Breast epithelium (tissue), 4 donors: ENCODE results near the gene MEIS3. TPM values are rescaled to one million over a fixed set of nuclear protein-coding genes. Genes with fewer than 3 reads are reported as not detected.

Source experiments
- DNase-seq, 2 donors: peaks; one replicate each; pipeline ENCODE4 v3.0.0-alpha.2; 2019; ENCODE audit warnings: low spot score in 2 of 2
- H3K27ac ChIP-seq, 2 donors: fragments of 200-600 bp; sonication (generic) in 1 of 2; one replicate each; pipeline ENCODE4 v1.5.1; 2016 to 2019; ENCODE audit warnings: mild to moderate bottlenecking in 1 of 2
- H3K27me3 ChIP-seq, 2 donors: fragments of 200-600 bp; sonication (generic) in 1 of 2; one replicate each; pipeline versions ENCODE4 v1.5.1 to v1.6.0; 2017 to 2019; ENCODE audit warnings: control low read depth in 1 of 2, mild to moderate bottlenecking in 1 of 2
- H3K36me3 ChIP-seq: fragments of 200-600 bp; one replicate; pipeline ENCODE4 v1.5.1; 2019
- H3K4me1 ChIP-seq, 2 donors: fragments of 200-600 bp; sonication (generic); one replicate each; pipeline ENCODE4 v1.5.1; 2016 to 2019; ENCODE audit warnings: control low read depth in 1 of 2
- H3K4me3 ChIP-seq, 3 donors: fragments of 200-600 bp; sonication (generic); 1 replicate in 2 of 3; 2 replicates in 1 of 3; pipeline ENCODE4 v1.5.1; 2016 to 2019; ENCODE audit warnings: mild to moderate bottlenecking in 3 of 3, moderate library complexity in 2 of 3
- H3K9me3 ChIP-seq, 2 donors: fragments of 200-600 bp; sonication (generic) in 1 of 2; one replicate each; pipeline ENCODE4 v1.5.1; 2016 to 2019; ENCODE audit warnings: control low read depth in 1 of 2
- CTCF ChIP-seq, 3 donors: fragments of 450-650 bp; IDR thresholded peaks; one replicate each; pipeline ENCODE4 v1.5.1; 2016 to 2017; ENCODE audit warnings: antibody characterized with exemption in 3 of 3, mild to moderate bottlenecking in 3 of 3, moderate library complexity in 3 of 3
- POLR2A ChIP-seq: fragments of 450-650 bp; IDR thresholded peaks from one replicate; pipeline ENCODE4 v1.6.1; 2016; ENCODE audit warnings: antibody characterized with exemption, mild to moderate bottlenecking, moderate library complexity
- POLR2AphosphoS5 ChIP-seq, 3 donors: sonication (generic); formaldehyde crosslinking; IDR thresholded peaks; one replicate each; pipeline ENCODE4 v1.6.1; 2017; ENCODE audit warnings: antibody characterized with exemption in 3 of 3
- intact Hi-C: fragments of 100-400 bp; cut with DNase I; formaldehyde crosslinking; loops from one replicate; pipeline ENCODE4 v1.15.1; 2023; ENCODE audit warnings: low total_unique reads
- total RNA-seq, 3 donors: library from RNA; depleted of rRNA; stranded (reverse); fragments of >200 nt; gene quantifications; one replicate each; pipeline ENCODE4 v1.1.0, GENCODE V29; 2016

Gene MEIS3
- total RNA-seq, 3 donors from 2014 or later: 13.1 to 41.6 (median 17.1) TPM

- intact Hi-C loops: no loop called here
- no peak overlapping the region for H3K4me3 ChIP-seq
- no peaks in the 10 kb centered on the region for H3K36me3 ChIP-seq
- H3K27ac ChIP-seq: no peak overlapping the region
- no peak for DNase-seq
- H3K27me3 ChIP-seq: peaks cover 3 to 26% of the 10 kb centered on the region in 2 donors
- TF ChIP-seq POLR2A (no peak), POLR2AphosphoS5 (IDR thresholded peaks at IDR 0.05) (no peak), CTCF (IDR thresholded peaks at IDR 0.05) (no peak)
- H3K9me3 ChIP-seq: no peaks in the 10 kb centered on the region
- no peaks in the 10 kb centered on the region for H3K4me1 ChIP-seq
Observed at GRCh38 chr19:47435883-47436417, 16.6 kb upstream of the MEIS3 start.

- Histone ChIP-seq H3K36me3 (no peaks in the 10 kb centered on the region), H3K27me3 (peaks cover 3 to 26% of the 10 kb centered on the region in 2 donors), H3K4me3 (no peak overlapping the region), H3K9me3 (no peaks in the 10 kb centered on the region), H3K27ac (no peak overlapping the region), H3K4me1 (peaks cover 0 to 2% of the 10 kb centered on the region in 2 donors)
- intact Hi-C loops: no loop called here
- DNase-seq: no peak
- TF ChIP-seq POLR2AphosphoS5 (IDR thresholded peaks at IDR 0.05): no peak
Observed at GRCh38 chr19:47435196-47435595, 15.9 kb upstream of the MEIS3 start.

DNA sequence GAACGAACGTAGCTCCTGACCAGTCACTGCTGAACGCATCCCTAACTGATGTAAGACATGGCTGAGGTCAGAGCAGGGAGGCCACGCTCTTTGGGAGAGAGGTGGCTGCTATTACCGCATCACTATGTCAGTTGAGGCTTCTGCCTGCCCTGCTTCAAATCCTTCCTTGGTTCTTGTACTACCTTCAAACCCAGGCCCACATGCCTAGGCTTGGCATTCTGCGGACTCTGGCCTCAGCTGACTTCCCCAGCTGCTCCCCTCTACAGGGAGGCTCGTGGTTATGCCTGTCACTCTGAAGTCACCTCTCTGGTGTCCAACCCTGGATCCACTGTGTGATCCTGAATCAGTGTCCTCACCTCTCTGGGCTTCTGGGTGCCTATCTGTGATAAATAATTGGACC, 14.8 kb upstream of the MEIS3 start:
- Histone ChIP-seq H3K4me3 (no peak overlapping the region), H3K9me3 (no peaks in the 10 kb centered on the region), H3K4me1 (peaks cover 3 to 6% of the 10 kb centered on the region in 2 donors), H3K27me3 (peaks cover 3 to 30% of the 10 kb centered on the region in 2 donors), H3K27ac (no peak overlapping the region), H3K36me3 (no peaks in the 10 kb centered on the region)
- no peak for DNase-seq
- intact Hi-C loops: no loop called here
- TF ChIP-seq POLR2AphosphoS5 (IDR thresholded peaks at IDR 0.05) (no peak), CTCF (IDR thresholded peaks at IDR 0.05) (no peak), POLR2A (no peak)

- peaks cover 3 to 30% of the 10 kb centered on the region in 2 donors for H3K27me3 ChIP-seq
- no peaks in the 10 kb centered on the region for H3K9me3 ChIP-seq
- peaks cover 3 to 13% of the 10 kb centered on the region in 2 donors for H3K4me1 ChIP-seq
- H3K27ac ChIP-seq: no peak overlapping the region
- no peak for DNase-seq
- no peak overlapping the region for H3K4me3 ChIP-seq
- H3K36me3 ChIP-seq: no peaks in the 10 kb centered on the region
- no peak for TF ChIP-seq POLR2AphosphoS5 (IDR thresholded peaks at IDR 0.05)
- no peak for TF ChIP-seq POLR2A
- TF ChIP-seq CTCF (IDR thresholded peaks at IDR 0.05): no peak
- intact Hi-C loops: no loop called here
Observed at GRCh38 chr19:47433121-47433520, 13.8 kb upstream of the MEIS3 start.

GRCh38 chr19:47432499-47432898, 13.2 kb upstream of the MEIS3 start:
- Histone ChIP-seq H3K27me3 (peaks cover 3 to 30% of the 10 kb centered on the region in 2 donors), H3K9me3 (no peaks in the 10 kb centered on the region), H3K4me1 (peaks cover 3 to 13% of the 10 kb centered on the region in 2 donors), H3K4me3 (no peak overlapping the region), H3K36me3 (no peaks in the 10 kb centered on the region), H3K27ac (no peak overlapping the region)
- DNase-seq: no peak
- no peak for TF ChIP-seq POLR2AphosphoS5 (IDR thresholded peaks at IDR 0.05)
- TF ChIP-seq CTCF (IDR thresholded peaks at IDR 0.05): no peak
- no peak for TF ChIP-seq POLR2A
- intact Hi-C loops: no loop called here
